GM21390 (cell line): Measurements from ENCODE around the gene ONECUT1.

Experiments used
- ATAC-seq: cut with Tn5 transposase; IDR thresholded peaks from one replicate; pipeline ENCODE4 v1.9.1; 2021; ENCODE audit not compliant: unreplicated experiment

Gene ONECUT1

GRCh38 chr15:52797625-52798501, 7.7 kb upstream of the ONECUT1 start:
- no peak for ATAC-seq

GRCh38 chr15:52796753-52797520, 6.8 kb upstream of the ONECUT1 start:
- no peak for ATAC-seq

- no peak for ATAC-seq
Measured at GRCh38 chr15:52796228-52796521, 6.0 kb upstream of the ONECUT1 start.

GRCh38 chr15:52795464-52796227, 5.5 kb upstream of the ONECUT1 start:
- no peak for ATAC-seq

- no peak for ATAC-seq
Measured at GRCh38 chr15:52794665-52795463, 4.7 kb upstream of the ONECUT1 start.

GRCh38 chr15:52791776-52792175, 1.6 kb upstream of the ONECUT1 start:
- no peak for ATAC-seq

GRCh38 chr15:52790941-52791751, 1.0 kb upstream of the ONECUT1 start:
- no peak for ATAC-seq

GRCh38 chr15:52789601-52790168, 451 bp downstream of the ONECUT1 start:
- no peak for ATAC-seq

GRCh38 chr15:52789008-52789600, 1.0 kb downstream of the ONECUT1 start:
- ATAC-seq, result no peak

- ATAC-seq, result no peak
Measured at GRCh38 chr15:52788099-52788986, 1.8 kb downstream of the ONECUT1 start.

GRCh38 chr15:52787549-52788098, 2.5 kb downstream of the ONECUT1 start:
- no peak for ATAC-seq

- ATAC-seq, result no peak
Measured at GRCh38 chr15:52787123-52787503, 3.0 kb downstream of the ONECUT1 start.

GRCh38 chr15:52786436-52787122, 3.6 kb downstream of the ONECUT1 start:
- ATAC-seq, result no peak

GRCh38 chr15:52785672-52786406, 4.3 kb downstream of the ONECUT1 start:
- no peak for ATAC-seq

- no peak for ATAC-seq
Measured at GRCh38 chr15:52784799-52785671, 5.1 kb downstream of the ONECUT1 start.
